SK-N-SH (cell line): ENCODE data around the gene IGDCC3.

Source experiments
- CHD2 ChIP-seq: fragments of 150-350 bp; IDR thresholded peaks from 2 replicates; pipeline ENCODE4 v1.6.1; 2018; ENCODE audit warnings: low read length; ENCODE audit not compliant: partially characterized antibody
- EP300 ChIP-seq, 2 experiments: IDR thresholded peaks; 2 replicates each; pipeline versions ENCODE4 v1.4.0 to v1.6.1; 2012; ENCODE audit warnings: borderline replicate concordance in 1 of 2, low read depth in 1 of 2, low read length in 1 of 2
- EZH2phosphoT487 ChIP-seq: fragments of 200-600 bp; sonication (generic); IDR thresholded peaks from 2 replicates; pipeline ENCODE4 v1.6.1; 2017; ENCODE audit warnings: low read depth, mixed run types, mild to moderate bottlenecking, antibody characterized with exemption, moderate library complexity, borderline replicate concordance
- FOXM1 ChIP-seq: IDR thresholded peaks from 2 replicates; pipeline ENCODE4 v1.4.0; 2012; ENCODE audit warnings: low read depth, mild to moderate bottlenecking
- GABPA ChIP-seq: IDR thresholded peaks from 2 replicates; pipeline ENCODE4 v1.4.0; 2012; ENCODE audit warnings: low read depth, mild to moderate bottlenecking
- JUND ChIP-seq: IDR thresholded peaks from 2 replicates; pipeline ENCODE4 v1.4.0; 2012
- MXI1 ChIP-seq: IDR thresholded peaks from 2 replicates; pipeline ENCODE4 v1.6.1; 2012; ENCODE audit warnings: mild to moderate bottlenecking, low read depth, low read length, improper control_type of control experiment
- RXRA ChIP-seq: IDR thresholded peaks from 2 replicates; pipeline ENCODE4 v1.4.0; 2012; ENCODE audit warnings: low read depth, mild to moderate bottlenecking, borderline replicate concordance
- YY1 ChIP-seq: IDR thresholded peaks from 2 replicates; pipeline ENCODE4 v1.4.0; 2012; ENCODE audit warnings: low read depth, mild to moderate bottlenecking
- TF ChIP-seq, protein P1 (sequence below): fragments of 200-600 bp; sonication (generic); IDR thresholded peaks from 2 replicates; pipeline ENCODE4 v1.6.1; 2017; ENCODE audit warnings: antibody characterized with exemption, mild to moderate bottlenecking, moderate library complexity
- TF ChIP-seq, protein P2 (sequence below): IDR thresholded peaks from 2 replicates; pipeline ENCODE4 v1.4.0; 2012; ENCODE audit warnings: low read depth
- TF ChIP-seq, protein P3 (sequence below): IDR thresholded peaks from 2 replicates; pipeline ENCODE4 v1.6.1; 2012; ENCODE audit warnings: mild to moderate bottlenecking, low read depth, low read length, moderate library complexity

DNA sequence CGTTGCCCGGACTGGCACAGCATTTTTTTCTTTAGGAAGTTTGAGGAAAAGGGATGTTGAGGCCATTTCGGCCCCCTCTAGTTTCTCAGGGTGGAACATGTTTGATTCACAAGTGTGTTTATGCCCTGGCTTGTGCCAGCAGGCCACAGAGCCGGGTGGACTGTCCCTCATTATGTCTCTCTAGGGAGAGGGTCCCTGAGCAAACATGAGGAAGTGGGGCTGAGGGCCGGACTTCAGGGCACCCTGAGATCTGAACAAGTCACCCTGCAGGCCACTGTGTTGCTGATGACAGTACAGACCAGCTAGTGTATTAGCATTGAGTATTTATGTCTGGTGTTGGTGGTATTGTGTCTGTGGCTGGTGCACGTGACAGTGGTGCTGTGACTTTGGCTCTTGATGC, 38.4 kb downstream of the IGDCC3 start:
- TF ChIP-seq JUND, result no peak
- TF ChIP-seq, protein P1, sequence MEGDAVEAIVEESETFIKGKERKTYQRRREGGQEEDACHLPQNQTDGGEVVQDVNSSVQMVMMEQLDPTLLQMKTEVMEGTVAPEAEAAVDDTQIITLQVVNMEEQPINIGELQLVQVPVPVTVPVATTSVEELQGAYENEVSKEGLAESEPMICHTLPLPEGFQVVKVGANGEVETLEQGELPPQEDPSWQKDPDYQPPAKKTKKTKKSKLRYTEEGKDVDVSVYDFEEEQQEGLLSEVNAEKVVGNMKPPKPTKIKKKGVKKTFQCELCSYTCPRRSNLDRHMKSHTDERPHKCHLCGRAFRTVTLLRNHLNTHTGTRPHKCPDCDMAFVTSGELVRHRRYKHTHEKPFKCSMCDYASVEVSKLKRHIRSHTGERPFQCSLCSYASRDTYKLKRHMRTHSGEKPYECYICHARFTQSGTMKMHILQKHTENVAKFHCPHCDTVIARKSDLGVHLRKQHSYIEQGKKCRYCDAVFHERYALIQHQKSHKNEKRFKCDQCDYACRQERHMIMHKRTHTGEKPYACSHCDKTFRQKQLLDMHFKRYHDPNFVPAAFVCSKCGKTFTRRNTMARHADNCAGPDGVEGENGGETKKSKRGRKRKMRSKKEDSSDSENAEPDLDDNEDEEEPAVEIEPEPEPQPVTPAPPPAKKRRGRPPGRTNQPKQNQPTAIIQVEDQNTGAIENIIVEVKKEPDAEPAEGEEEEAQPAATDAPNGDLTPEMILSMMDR, result no peak
- TF ChIP-seq FOXM1, result no peak
- no peak for TF ChIP-seq GABPA
- no peak for TF ChIP-seq MXI1
- no peak for TF ChIP-seq CHD2
- no peak for TF ChIP-seq EP300 (IDR thresholded peaks at IDR 0.05; ENCODE audit: borderline replicate concordance in 1 of 2, low read depth in 1 of 2, low read length in 1 of 2)
- no peak for TF ChIP-seq EZH2phosphoT487
- TF ChIP-seq RXRA, result no peak
- TF ChIP-seq, protein P2, sequence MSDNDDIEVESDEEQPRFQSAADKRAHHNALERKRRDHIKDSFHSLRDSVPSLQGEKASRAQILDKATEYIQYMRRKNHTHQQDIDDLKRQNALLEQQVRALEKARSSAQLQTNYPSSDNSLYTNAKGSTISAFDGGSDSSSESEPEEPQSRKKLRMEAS, result no peak
- TF ChIP-seq, protein P3, sequence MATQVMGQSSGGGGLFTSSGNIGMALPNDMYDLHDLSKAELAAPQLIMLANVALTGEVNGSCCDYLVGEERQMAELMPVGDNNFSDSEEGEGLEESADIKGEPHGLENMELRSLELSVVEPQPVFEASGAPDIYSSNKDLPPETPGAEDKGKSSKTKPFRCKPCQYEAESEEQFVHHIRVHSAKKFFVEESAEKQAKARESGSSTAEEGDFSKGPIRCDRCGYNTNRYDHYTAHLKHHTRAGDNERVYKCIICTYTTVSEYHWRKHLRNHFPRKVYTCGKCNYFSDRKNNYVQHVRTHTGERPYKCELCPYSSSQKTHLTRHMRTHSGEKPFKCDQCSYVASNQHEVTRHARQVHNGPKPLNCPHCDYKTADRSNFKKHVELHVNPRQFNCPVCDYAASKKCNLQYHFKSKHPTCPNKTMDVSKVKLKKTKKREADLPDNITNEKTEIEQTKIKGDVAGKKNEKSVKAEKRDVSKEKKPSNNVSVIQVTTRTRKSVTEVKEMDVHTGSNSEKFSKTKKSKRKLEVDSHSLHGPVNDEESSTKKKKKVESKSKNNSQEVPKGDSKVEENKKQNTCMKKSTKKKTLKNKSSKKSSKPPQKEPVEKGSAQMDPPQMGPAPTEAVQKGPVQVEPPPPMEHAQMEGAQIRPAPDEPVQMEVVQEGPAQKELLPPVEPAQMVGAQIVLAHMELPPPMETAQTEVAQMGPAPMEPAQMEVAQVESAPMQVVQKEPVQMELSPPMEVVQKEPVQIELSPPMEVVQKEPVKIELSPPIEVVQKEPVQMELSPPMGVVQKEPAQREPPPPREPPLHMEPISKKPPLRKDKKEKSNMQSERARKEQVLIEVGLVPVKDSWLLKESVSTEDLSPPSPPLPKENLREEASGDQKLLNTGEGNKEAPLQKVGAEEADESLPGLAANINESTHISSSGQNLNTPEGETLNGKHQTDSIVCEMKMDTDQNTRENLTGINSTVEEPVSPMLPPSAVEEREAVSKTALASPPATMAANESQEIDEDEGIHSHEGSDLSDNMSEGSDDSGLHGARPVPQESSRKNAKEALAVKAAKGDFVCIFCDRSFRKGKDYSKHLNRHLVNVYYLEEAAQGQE, result no peak
- no peak for TF ChIP-seq YY1
